ENCODE data around the gene IRAK4.

The IRAK4 gene

GRCh38 chr12:43776498-43776897 lies 17.7 kb downstream of the IRAK4 start:
- DNase-seq, result peak; percentile 44

- DNase-seq, result peak; percentile 28
These were observed 28.3 kb downstream of the IRAK4 start for GRCh38 chr12:43786899-43787693.

GRCh38 chr12:43789941-43790340 lies 31.2 kb downstream of the IRAK4 start:
- DNase-seq, result peak; percentile 8

GRCh38 chr12:43795716-43796280 lies 37.0 kb downstream of the IRAK4 start:
- no peak for DNase-seq

- DNase-seq, result no peak
These were observed 38.9 kb downstream of the IRAK4 start for GRCh38 chr12:43797561-43798217.

- DNase-seq, result peak; percentile 12
These were observed 46.6 kb downstream of the IRAK4 start for GRCh38 chr12:43805149-43805859.

GRCh38 chr12:43805860-43806736 lies 47.3 kb downstream of the IRAK4 start, which contains the start of gene TWF1:
TSS of gene TWF1 (minus strand) at chr12:43806317. CDS start at chr12:43806245, 72 bp downstream.
- DNase-seq, result peak; percentile 86

- DNase-seq, result no peak
These were observed 48.0 kb downstream of the IRAK4 start for GRCh38 chr12:43806737-43807072.

GRCh38 chr12:43807386-43807785 lies 48.6 kb downstream of the IRAK4 start:
- DNase-seq, result no peak

GRCh38 chr12:43812057-43812456 lies 53.3 kb downstream of the IRAK4 start:
- DNase-seq, result no peak

- no peak for DNase-seq
These were observed 54.2 kb downstream of the IRAK4 start for GRCh38 chr12:43812926-43813325.

GRCh38 chr12:43815416-43815815 lies 56.7 kb downstream of the IRAK4 start:
- DNase-seq, result no peak

- DNase-seq, result no peak
These were observed 57.4 kb downstream of the IRAK4 start for GRCh38 chr12:43816168-43816567.

- no peak for DNase-seq
These were observed 65.5 kb downstream of the IRAK4 start for GRCh38 chr12:43824207-43824775.

- DNase-seq, result no peak
These were observed 67.9 kb downstream of the IRAK4 start for GRCh38 chr12:43826681-43827080.

GRCh38 chr12:43827093-43827492 lies 68.3 kb downstream of the IRAK4 start:
- no peak for DNase-seq

- no peak for DNase-seq
These were observed 73.9 kb downstream of the IRAK4 start for GRCh38 chr12:43832463-43833168.

- no peak for DNase-seq
These were observed 76.5 kb downstream of the IRAK4 start for GRCh38 chr12:43835264-43835655.

GRCh38 chr12:43835656-43836474 lies 77.1 kb downstream of the IRAK4 start, which contains the start of gene TMEM117:
TSS of gene TMEM117 (plus strand) at chr12:43836081.
- peak; percentile 67 for DNase-seq

- DNase-seq, result peak; percentile 22
These were observed 77.8 kb downstream of the IRAK4 start for GRCh38 chr12:43836475-43836989.
